Measurements from ENCODE around the gene OPCML.

Gene OPCML

DNA sequence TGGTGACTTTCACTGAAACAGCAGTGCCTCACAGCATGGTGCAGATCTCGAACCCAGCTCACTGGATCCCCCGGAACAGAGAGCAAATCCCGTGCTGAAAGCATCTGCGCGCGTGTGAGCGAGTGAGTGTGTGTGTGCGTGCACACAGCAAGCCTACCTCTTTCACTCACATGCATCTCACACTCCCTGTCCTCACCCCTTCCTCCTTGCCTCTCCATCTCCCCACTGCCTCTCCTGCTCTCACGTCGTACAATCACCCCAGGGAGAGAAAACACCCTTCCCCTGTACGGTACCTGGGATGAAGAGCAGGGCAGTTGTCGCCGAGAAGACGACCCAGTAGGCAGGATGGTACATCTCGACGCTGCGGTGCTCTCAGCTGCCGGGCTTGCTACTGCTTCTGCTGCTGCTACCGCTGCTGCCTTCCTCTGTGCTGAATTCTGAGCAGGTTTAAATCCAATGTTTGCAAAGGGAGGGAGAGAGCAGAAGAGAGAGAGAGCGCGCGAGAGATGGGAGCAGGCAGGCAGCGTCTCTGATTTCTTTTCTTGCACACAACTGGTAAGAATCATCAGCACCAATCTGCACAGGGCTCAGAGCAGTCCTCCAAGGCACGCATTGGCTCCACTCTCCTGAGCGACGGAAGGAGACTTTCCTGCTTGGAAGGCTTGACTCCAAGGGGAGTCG, at the start of gene OPCML:
TSS of gene OPCML (minus strand) at position 531 of the 681 bp plus-strand sequence.
- Mint-ChIP-seq H3K9me3 (no peaks in the 10 kb centered on the region), H3K27me3 (peaks cover 25% of the 10 kb centered on the region), H3K4me1 (no peaks in the 10 kb centered on the region), H3K27ac (no peak within 1 kb of the TSS), H3K4me3 (no peak within 1 kb of the TSS), H3K36me3 (no peaks in the 10 kb centered on the region)

GRCh38 chr11:133581091-133581490, 48.8 kb upstream of the OPCML start:
- Mint-ChIP-seq H3K4me1 (no peaks in the 10 kb centered on the region), H3K36me3 (no peaks in the 10 kb centered on the region), H3K27me3 (no peaks in the 10 kb centered on the region), H3K27ac (no peak overlapping the region), H3K4me3 (no peak overlapping the region), H3K9me3 (peaks cover 6% of the 10 kb centered on the region)

- peaks cover 3% of the 10 kb centered on the region for H3K27me3 Mint-ChIP-seq
- peaks cover 2% of the 10 kb centered on the region for H3K36me3 Mint-ChIP-seq
These were observed 47.1 kb upstream of the OPCML start for GRCh38 chr11:133579165-133580031.

GRCh38 chr11:133577403-133577802, 45.1 kb upstream of the OPCML start:
- no peak overlapping the region for H3K4me3 Mint-ChIP-seq
- H3K27me3 Mint-ChIP-seq: peaks cover 4% of the 10 kb centered on the region
- H3K4me1 Mint-ChIP-seq: no peaks in the 10 kb centered on the region
- peaks cover 2% of the 10 kb centered on the region for H3K36me3 Mint-ChIP-seq
- H3K9me3 Mint-ChIP-seq: peaks cover 16% of the 10 kb centered on the region
- H3K27ac Mint-ChIP-seq: no peak overlapping the region

More at GRCh38 chr11:133579165-133580031, 47.1 kb upstream of the OPCML start:
- Mint-ChIP-seq H3K27ac (no peak overlapping the region), H3K9me3 (peaks cover 12% of the 10 kb centered on the region), H3K4me1 (no peaks in the 10 kb centered on the region), H3K4me3 (no peak overlapping the region)

DNA sequence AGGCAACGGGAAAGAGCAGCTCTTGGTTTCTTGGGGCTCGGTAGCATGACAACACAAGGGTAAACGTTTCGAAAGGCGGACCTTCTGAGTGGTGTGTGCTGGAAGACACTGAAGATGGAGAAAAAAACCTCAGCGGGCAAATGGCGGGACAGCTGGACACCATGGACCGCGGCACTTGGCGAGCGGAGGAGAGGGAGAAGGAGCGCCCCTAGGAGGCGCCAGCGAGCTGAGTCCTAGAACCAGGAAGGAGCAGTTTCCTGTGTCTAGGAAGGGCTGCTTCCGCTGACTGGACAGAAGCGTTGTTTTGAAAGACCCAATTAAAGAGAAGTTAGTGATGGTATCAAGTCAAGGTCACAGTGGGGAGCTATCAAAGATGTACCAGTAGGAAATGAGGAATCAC, 44.0 kb upstream of the OPCML start:
- Mint-ChIP-seq H3K9me3 (peaks cover 16% of the 10 kb centered on the region), H3K4me1 (no peaks in the 10 kb centered on the region), H3K4me3 (peak overlapping the region; percentile 42), H3K27me3 (peaks cover 4% of the 10 kb centered on the region), H3K27ac (peak overlapping the region; percentile 23), H3K36me3 (peaks cover 2% of the 10 kb centered on the region)

DNA sequence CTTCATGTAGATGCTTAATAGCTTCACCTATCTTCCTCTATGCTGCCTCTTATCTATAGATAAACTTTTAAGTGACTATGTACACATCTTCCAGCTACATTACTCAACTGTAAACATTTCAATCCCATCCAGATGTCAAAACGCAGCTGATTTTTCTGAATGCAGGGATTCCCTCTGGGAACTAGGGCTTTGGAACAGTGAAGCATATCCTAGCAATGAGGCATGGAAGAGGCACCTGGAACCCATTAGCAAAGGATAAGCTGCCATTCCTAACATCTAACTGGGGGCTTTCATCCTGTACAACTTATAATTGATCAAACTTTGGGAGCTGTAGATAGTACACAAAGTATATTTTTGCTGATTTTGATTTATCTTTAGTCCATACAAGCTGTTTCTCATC, 40.8 kb upstream of the OPCML start:
- Mint-ChIP-seq H3K36me3 (peaks cover 2% of the 10 kb centered on the region), H3K4me3 (no peak overlapping the region), H3K27ac (peak overlapping the region; percentile 51), H3K9me3 (peaks cover 16% of the 10 kb centered on the region), H3K27me3 (peaks cover 4% of the 10 kb centered on the region), H3K4me1 (no peaks in the 10 kb centered on the region)

- no peak overlapping the region for H3K4me3 Mint-ChIP-seq
- peaks cover 1% of the 10 kb centered on the region for H3K27me3 Mint-ChIP-seq
- H3K9me3 Mint-ChIP-seq: peaks cover 5% of the 10 kb centered on the region
- no peak overlapping the region for H3K27ac Mint-ChIP-seq
- no peaks in the 10 kb centered on the region for H3K4me1 Mint-ChIP-seq
- no peaks in the 10 kb centered on the region for H3K36me3 Mint-ChIP-seq
These were observed 38.1 kb upstream of the OPCML start for GRCh38 chr11:133570376-133570775.

DNA sequence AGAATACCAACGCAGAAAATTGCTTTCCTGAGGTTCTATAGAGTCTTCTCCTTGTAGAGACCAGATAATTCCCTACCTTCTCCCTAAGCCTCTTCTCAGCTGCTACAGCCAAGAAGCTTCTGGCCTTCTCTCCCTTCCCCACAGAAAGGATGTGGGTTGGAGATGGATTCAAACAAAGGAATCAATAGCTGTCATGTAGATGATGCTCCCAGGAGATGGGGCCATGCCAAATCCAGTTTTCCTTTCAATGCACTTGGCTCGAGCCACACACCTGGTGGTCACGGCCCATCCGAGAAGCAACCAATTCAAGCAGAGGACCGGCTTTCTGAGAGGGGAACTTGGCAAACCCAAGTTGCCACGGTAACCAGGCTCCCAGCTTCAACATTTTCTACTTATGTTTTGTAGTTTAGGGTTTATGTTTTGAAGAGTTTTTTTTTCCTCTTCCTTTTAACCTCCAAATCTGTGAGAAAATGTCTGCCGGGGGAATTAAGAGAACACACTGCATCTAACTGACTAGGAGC, 31.3 kb upstream of the OPCML start:
- Mint-ChIP-seq H3K9me3 (no peaks in the 10 kb centered on the region), H3K4me3 (no peak overlapping the region), H3K36me3 (no peaks in the 10 kb centered on the region), H3K27me3 (peaks cover 2% of the 10 kb centered on the region), H3K27ac (no peak overlapping the region), H3K4me1 (no peaks in the 10 kb centered on the region)

GRCh38 chr11:133560472-133560855, 28.2 kb upstream of the OPCML start:
- H3K9me3 Mint-ChIP-seq: no peaks in the 10 kb centered on the region
- H3K4me1 Mint-ChIP-seq: no peaks in the 10 kb centered on the region
- no peaks in the 10 kb centered on the region for H3K36me3 Mint-ChIP-seq
- peaks cover 2% of the 10 kb centered on the region for H3K27me3 Mint-ChIP-seq
- H3K4me3 Mint-ChIP-seq: no peak overlapping the region
- H3K27ac Mint-ChIP-seq: no peak overlapping the region

DNA sequence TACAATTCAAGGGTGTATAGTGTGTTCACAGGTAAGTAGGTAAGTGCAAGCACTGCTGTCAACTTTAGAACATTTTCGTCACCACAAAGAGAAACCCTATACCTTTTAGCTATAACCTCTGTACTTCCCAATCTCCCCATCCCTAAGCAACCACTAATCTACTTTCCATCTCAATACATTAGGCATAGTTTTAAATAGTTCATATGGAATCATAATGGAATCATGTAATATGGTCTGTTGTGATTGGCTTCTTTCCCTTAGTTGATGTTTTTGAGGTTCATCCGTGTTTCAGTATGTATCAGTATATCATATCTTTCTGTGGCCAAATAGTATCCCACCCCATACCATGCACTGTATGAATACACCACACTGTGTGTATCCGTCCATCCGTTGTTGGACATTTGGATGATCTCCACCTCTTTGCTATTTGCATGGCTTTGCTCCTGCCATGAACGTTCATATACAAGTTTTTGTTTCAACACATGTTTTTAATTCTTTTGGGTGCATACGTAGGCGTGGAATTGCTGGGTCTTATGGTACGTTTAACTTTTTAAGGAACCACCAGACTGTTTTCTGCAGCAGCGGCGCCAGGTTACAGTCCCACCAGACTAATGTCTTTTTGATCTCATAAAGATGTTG, 27.7 kb upstream of the OPCML start:
- Mint-ChIP-seq H3K4me1 (no peaks in the 10 kb centered on the region), H3K36me3 (no peaks in the 10 kb centered on the region), H3K9me3 (no peaks in the 10 kb centered on the region), H3K27me3 (peaks cover 2% of the 10 kb centered on the region), H3K4me3 (no peak overlapping the region), H3K27ac (no peak overlapping the region)

- H3K4me3 Mint-ChIP-seq: no peak overlapping the region
- H3K36me3 Mint-ChIP-seq: no peaks in the 10 kb centered on the region
- peaks cover 2% of the 10 kb centered on the region for H3K27me3 Mint-ChIP-seq
- H3K4me1 Mint-ChIP-seq: no peaks in the 10 kb centered on the region
- H3K9me3 Mint-ChIP-seq: no peaks in the 10 kb centered on the region
- H3K27ac Mint-ChIP-seq: no peak overlapping the region
These were observed 27.1 kb upstream of the OPCML start for GRCh38 chr11:133559382-133559781.

DNA sequence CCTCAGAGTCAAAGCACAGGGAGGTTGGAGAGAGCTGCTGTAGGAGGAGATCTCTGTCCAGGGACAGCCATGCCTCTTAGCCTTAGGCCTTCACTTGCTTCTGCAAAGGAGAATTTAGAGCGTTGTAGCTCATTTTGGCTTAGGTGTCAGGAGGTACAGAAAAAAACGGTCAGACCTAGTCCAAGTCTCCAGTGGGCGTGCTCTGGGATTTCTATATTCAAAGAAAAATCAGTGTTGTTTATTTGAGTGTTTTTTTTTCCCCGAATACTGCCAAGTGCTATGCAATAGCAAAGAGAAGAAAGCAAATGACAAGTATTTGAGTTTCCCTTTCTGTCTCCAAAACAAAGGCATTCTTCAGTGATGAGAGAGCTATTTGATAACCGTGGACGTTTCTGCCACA, 22.7 kb upstream of the OPCML start:
- Mint-ChIP-seq H3K9me3 (no peaks in the 10 kb centered on the region), H3K27ac (no peak overlapping the region), H3K36me3 (no peaks in the 10 kb centered on the region), H3K4me3 (no peak overlapping the region), H3K4me1 (no peaks in the 10 kb centered on the region), H3K27me3 (no peaks in the 10 kb centered on the region)

- H3K9me3 Mint-ChIP-seq: no peaks in the 10 kb centered on the region
- no peaks in the 10 kb centered on the region for H3K27me3 Mint-ChIP-seq
- H3K4me3 Mint-ChIP-seq: no peak overlapping the region
- no peaks in the 10 kb centered on the region for H3K36me3 Mint-ChIP-seq
- H3K27ac Mint-ChIP-seq: no peak overlapping the region
- H3K4me1 Mint-ChIP-seq: no peaks in the 10 kb centered on the region
These were observed 21.8 kb upstream of the OPCML start for GRCh38 chr11:133553885-133554740.

DNA sequence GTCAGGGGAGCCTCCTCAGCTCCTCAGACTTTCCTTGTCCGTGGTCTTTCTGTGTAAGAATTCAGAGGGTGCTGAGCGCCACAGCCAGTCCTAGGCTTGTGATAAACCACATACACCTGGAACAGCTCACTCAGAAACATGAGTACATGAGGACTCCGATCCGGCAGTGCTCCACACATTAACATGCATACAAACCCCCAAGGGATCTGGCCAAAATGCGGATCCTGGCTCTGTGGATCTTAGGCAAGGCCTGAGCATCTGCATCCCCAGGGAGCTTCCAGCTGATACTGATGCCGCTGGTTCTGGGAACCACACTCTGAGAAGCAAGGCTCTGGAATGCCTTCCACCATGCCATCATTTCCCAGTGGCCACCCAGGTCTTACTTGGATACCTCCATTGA, 20.6 kb upstream of the OPCML start:
- Mint-ChIP-seq H3K36me3 (no peaks in the 10 kb centered on the region), H3K9me3 (no peaks in the 10 kb centered on the region), H3K27me3 (no peaks in the 10 kb centered on the region), H3K4me3 (no peak overlapping the region), H3K27ac (no peak overlapping the region), H3K4me1 (no peaks in the 10 kb centered on the region)

DNA sequence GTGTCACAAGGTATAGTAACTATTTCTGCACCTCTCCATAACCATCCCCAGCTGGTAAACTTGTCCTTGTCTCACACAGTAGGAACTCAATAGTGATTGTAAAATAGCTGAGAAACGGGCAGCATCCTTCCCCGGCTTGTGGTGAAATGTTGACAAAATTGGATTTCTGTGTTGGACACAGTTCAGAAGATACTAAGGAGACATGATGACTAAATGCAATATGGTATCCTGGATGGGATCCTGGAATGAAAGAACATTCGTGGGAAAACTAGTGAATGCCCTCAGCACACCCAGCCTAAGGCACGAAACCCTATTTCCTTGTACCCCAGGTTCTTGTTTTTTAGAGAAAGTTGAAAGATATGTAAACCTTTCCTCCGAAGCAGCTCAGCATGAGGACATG, 18.8 kb upstream of the OPCML start:
- Mint-ChIP-seq H3K4me3 (no peak overlapping the region), H3K27ac (no peak overlapping the region), H3K27me3 (no peaks in the 10 kb centered on the region), H3K36me3 (no peaks in the 10 kb centered on the region), H3K4me1 (no peaks in the 10 kb centered on the region), H3K9me3 (no peaks in the 10 kb centered on the region)
